ENCODE data around the gene OSGEP.
"Not testable (repeated sequence)": the region's sequence is repeated elsewhere in the genome, so short reads cannot be mapped to it uniquely, and the experiment has no call there.

OSGEP gene

GRCh38 chr14:20458031-20458789 lies 3.6 kb upstream of the OSGEP start:
- peaks cover 32% of the 10 kb centered on the region for H3K36me3 ChIP-seq (replicated peaks)
- no peak for TF ChIP-seq CTCF (IDR thresholded peaks at IDR 0.05; ENCODE audit: low read depth, low read length, missing control alignments)
- no peak for DNase-seq
- H3K27ac ChIP-seq = no peak overlapping the region
- H3K27me3 ChIP-seq (replicated peaks) = no peaks in the 10 kb centered on the region
- H3K4me3 ChIP-seq (ENCODE audit: low read depth, low read length) = no peak overlapping the region
- in situ Hi-C loops (cut with HindIII; ENCODE audit: low pct_ligation_motif_present, low sequenced_read_pairs) = no loop called here

GRCh38 chr14:20456971-20457370 lies 2.4 kb upstream of the OSGEP start:
- in situ Hi-C loops (cut with HindIII; ENCODE audit: low pct_ligation_motif_present, low sequenced_read_pairs) = no loop called here
- H3K36me3 ChIP-seq (replicated peaks) = peaks cover 33% of the 10 kb centered on the region
- DNase-seq = no peak
- no peak overlapping the region for H3K4me3 ChIP-seq (ENCODE audit: low read depth, low read length)
- no peak overlapping the region for H3K27ac ChIP-seq
- no peaks in the 10 kb centered on the region for H3K27me3 ChIP-seq (replicated peaks)
- no peak for TF ChIP-seq CTCF (IDR thresholded peaks at IDR 0.05; ENCODE audit: low read depth, low read length, missing control alignments)

- Histone ChIP-seq H3K4me3 (ENCODE audit: low read depth, low read length) (peak overlapping the region; percentile 93), H3K27ac (peak overlapping the region; percentile 99), H3K27me3 (replicated peaks) (no peaks in the 10 kb centered on the region), H3K36me3 (replicated peaks) (peaks cover 35% of the 10 kb centered on the region)
- in situ Hi-C loops (cut with HindIII; ENCODE audit: low pct_ligation_motif_present, low sequenced_read_pairs) = no loop called here
- DNase-seq = peak; percentile 91
- TF ChIP-seq CTCF (IDR thresholded peaks at IDR 0.05; ENCODE audit: low read depth, low read length, missing control alignments) = no peak
Observed at GRCh38 chr14:20455355-20456300, 1.0 kb upstream of the OSGEP start.

- H3K27ac ChIP-seq; in situ Hi-C loops (cut with HindIII; ENCODE audit: low pct_ligation_motif_present, low sequenced_read_pairs): not testable (repeated sequence)
Observed at GRCh38 chr14:20452831-20453230, 1.8 kb downstream of the OSGEP start.

GRCh38 chr14:20446889-20447288 lies 7.7 kb downstream of the OSGEP start:
- no peak overlapping the region for H3K4me3 ChIP-seq (ENCODE audit: low read depth, low read length)
- DNase-seq = no peak
- H3K27ac ChIP-seq = no peak overlapping the region
- H3K27me3 ChIP-seq (replicated peaks) = no peaks in the 10 kb centered on the region
- in situ Hi-C loops (cut with HindIII; ENCODE audit: low pct_ligation_motif_present, low sequenced_read_pairs) = no loop called here
- no peak for TF ChIP-seq CTCF (IDR thresholded peaks at IDR 0.05; ENCODE audit: low read depth, low read length, missing control alignments)
- peaks cover 54% of the 10 kb centered on the region for H3K36me3 ChIP-seq (replicated peaks)

More at GRCh38 chr14:20452831-20453230, 1.8 kb downstream of the OSGEP start:
- not testable (repeated sequence) for H3K4me3 ChIP-seq (ENCODE audit: low read depth, low read length); DNase-seq; H3K27me3 ChIP-seq (replicated peaks)
- peaks cover 46% of the 10 kb centered on the region for H3K36me3 ChIP-seq (replicated peaks)

GRCh38 chr14:20443650-20444049 lies 11.0 kb downstream of the OSGEP start:
- H3K4me3 ChIP-seq (ENCODE audit: low read depth, low read length); DNase-seq; in situ Hi-C loops (cut with HindIII; ENCODE audit: low pct_ligation_motif_present, low sequenced_read_pairs); H3K27ac ChIP-seq; H3K27me3 ChIP-seq (replicated peaks): not testable (repeated sequence)
- H3K36me3 ChIP-seq (replicated peaks) = peaks cover 36% of the 10 kb centered on the region

Measured in brain microvascular endothelial cell (primary cell).